ENCODE measurements around the gene USP46.
A peak's percentile ranks its signal among the peaks of the same experiment; 100 is the strongest.

The USP46 gene, protein sequence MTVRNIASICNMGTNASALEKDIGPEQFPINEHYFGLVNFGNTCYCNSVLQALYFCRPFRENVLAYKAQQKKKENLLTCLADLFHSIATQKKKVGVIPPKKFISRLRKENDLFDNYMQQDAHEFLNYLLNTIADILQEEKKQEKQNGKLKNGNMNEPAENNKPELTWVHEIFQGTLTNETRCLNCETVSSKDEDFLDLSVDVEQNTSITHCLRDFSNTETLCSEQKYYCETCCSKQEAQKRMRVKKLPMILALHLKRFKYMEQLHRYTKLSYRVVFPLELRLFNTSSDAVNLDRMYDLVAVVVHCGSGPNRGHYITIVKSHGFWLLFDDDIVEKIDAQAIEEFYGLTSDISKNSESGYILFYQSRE

DNA sequence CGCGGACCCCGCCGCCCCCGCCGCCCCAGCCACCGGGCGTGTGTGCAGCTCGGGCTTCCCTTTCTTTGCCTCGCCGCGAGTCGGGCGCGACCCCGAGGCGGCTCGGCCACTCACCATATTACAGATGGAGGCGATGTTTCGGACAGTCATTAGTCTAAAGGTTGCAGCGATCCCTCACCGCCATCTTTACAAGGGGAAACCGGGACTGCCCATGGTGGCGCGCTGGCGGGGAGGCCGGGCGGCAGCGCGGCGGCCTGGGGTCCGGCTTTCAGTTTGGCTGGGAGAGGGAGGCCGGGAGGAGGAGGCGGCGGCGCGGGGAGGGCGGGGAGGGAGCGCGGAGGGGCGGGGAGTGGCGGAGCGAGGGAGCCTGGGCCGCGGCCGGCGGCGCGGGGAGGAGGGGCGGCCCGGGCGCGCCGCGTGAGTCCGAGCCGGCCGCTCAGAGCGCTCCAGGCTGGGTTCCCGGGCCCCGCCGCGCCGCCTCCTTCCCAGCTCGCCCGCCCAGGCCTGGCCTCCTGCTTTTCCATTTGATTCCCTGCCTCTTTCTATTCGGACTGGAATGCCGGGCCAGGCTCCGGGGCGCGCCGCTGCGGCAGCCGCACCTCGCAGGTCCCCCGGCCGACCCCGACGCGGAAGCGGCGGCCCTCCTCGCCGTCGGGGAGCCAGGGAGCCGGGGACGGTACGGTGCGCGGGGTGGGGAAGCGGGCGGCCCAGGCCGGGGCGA lies at the start of gene USP46:
Gene USP46, minus strand, starts transcription at position 301 of the 721 bp plus-strand sequence. Its CDS starts 151 bp downstream, at position 150.
- DNase-seq = peak; percentile 91

DNA sequence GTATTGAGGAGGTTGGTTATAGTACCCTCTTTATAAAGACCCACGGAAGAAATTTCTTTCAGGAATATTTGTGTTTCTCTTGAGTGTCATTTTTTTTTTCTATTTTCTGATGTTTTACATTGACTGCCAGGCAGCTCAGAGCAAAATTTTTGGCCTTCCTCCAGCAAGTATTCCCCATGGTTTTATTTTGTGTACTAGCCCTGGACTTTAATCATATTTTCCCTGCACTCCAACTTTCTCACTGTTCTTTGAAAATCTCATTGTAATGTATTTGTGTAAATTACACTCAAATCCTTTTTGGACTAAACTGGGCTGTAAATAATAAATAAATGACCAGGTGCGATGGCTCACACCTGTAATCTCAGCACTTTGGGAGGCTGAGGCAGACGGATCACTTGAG lies 45.6 kb upstream of the USP46 start:
- no peak for DNase-seq

DNA sequence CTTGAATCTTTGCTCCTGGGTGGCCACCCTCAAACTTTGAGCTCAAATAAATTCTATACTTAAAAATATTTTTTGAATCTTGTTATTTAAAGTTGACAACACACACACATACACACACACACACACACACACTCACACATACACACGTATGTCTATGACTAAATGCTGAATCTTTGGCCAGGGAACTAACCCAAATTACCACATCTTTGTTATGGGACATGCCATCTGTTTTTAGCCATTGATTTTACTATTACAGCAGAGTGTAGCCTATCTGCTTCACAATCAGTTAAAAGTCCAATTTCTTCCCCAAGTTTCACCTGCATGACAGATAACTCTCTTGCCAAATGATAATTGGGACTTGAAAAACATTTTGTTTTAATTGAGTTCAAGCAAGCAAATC lies 45.0 kb upstream of the USP46 start:
- DNase-seq = no peak

DNA sequence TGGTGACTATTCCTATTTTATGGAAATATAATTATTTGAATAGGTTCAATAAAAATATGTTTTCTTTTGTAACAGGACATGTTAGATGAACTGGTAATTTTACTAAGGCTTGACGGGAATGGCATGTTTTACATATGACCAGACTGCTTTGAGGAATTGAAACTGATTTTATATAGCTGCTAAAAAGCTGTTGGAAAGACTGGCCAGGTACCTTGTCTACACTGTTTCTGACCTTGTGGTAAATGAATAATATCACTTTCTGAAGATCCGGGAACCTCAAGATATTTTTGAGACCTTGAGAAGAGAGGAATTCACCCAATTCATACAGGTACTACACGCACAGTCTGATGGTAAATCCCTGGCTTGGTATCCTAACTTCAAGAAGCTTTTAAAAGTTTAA lies 42.1 kb upstream of the USP46 start:
- DNase-seq = no peak

- DNase-seq = no peak
Observed at GRCh38 chr4:52694936-52695335, 35.8 kb upstream of the USP46 start.

- no peak for DNase-seq
Observed at GRCh38 chr4:52693492-52693891, 34.4 kb upstream of the USP46 start.

GRCh38 chr4:52689096-52689495 lies 30.0 kb upstream of the USP46 start:
- DNase-seq = no peak

GRCh38 chr4:52687696-52688095 lies 28.6 kb upstream of the USP46 start:
- DNase-seq = no peak

DNA sequence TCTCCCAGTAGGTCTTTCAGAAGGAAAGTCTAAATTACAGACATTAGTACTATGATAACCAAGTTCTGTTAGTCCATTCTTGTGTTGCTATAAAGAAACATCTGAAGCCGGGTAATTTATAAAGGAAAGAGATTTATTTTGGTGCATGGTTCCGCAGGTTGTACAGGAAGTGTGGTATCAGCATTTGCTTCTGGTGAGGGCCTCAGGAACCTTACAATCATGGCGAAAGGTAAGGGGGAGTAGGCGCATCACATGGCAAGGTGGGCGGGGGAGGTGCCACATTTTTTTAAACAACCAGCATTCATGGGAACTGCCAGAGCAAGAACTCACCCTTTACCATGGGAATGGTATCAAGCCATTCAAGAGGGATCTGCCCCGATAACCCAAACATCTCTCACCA lies 26.2 kb upstream of the USP46 start:
- no peak for DNase-seq

GRCh38 chr4:52684896-52685295 lies 25.8 kb upstream of the USP46 start:
- no peak for DNase-seq

DNA sequence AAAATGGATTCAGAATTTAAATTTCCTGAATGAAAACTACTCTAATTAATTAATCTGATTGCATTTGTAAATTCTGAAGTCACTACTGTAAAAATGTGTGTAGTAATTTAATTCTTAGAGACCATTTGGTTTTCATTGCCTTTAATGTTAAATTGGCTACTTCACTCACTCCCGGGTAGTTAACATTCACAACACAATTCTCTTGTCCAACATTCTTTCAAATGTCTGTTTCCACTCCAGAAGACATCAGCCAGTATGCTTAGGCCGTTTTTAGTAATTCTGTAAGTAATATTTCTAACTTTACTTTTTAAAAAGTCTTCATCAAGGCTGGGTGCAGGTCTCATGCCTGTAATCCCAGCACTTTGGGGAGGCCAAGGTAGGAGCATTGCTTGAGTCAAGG lies 21.3 kb upstream of the USP46 start:
- DNase-seq = no peak

- DNase-seq = no peak
Observed at GRCh38 chr4:52676536-52676935, 17.4 kb upstream of the USP46 start.

GRCh38 chr4:52675111-52675510 lies 16.0 kb upstream of the USP46 start:
- DNase-seq = no peak

DNA sequence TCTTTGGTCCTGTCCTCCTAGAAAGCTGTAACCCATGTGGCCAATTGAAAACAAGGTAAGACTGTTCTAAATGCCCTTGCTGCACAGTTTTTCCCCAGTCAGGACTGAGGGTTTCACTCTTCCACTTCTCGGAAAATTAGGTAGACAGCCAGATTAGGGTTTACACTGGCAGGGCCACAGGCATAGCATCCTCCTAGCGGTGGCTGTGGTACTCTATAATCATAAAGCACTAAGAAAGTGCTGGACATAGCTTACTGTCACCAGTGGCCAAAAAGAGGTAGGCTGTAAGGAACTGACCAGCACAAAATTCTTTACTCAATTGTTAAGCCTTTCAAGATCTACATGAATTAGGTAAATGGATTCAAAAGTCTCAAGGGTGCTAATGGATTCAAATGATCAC lies 11.6 kb upstream of the USP46 start:
- DNase-seq = no peak

DNA sequence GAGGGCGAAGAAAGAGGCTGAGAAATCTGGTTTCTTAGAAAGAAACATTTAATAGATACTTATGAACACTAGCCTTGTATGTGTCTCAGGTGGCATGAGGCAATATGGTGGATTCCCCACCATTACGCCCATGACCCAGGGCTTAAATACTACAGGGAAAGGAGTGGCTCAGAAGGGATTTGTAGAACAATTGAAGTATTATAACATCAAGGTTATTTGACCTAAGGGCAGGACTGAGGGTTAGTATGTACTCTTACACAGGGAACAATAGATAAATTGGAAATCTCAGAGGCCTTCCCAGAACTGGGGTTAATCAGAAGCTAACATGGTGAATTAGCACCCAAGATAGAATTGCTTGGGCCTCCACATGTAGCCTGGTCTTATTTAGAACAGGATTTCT lies 11.0 kb upstream of the USP46 start:
- no peak for DNase-seq

- no peak for DNase-seq
Observed at GRCh38 chr4:52665592-52665991, 6.5 kb upstream of the USP46 start.

DNA sequence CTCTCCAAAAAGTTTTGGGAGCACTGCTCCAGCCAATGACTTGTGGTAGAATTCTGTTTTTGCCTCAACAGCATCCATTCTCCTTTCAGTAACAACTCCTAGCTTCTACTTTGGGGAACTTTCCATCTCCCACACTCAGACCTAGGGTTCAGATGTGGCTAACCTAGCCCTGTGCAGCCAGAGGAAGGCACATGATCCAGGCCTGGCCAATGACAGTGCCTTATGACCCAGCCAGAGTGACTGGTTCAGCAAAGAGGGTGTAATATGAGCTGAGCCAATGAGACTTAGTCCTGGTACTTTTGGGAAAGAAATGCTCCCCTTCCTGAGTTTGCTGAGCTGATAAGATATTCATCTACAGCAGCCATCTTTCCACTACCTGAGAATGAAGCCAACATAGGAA lies 5.4 kb upstream of the USP46 start:
- no peak for DNase-seq

GRCh38 chr4:52661966-52662690 lies 3.0 kb upstream of the USP46 start:
- no peak for DNase-seq

- DNase-seq = no peak
Observed at GRCh38 chr4:52660643-52661042, 1.5 kb upstream of the USP46 start.

- DNase-seq = peak; percentile 79
Observed at GRCh38 chr4:52659722-52660261, 691 bp upstream of the USP46 start.

- DNase-seq = no peak
Observed at GRCh38 chr4:52658641-52659000, 480 bp downstream of the USP46 start.

GRCh38 chr4:52657618-52658501 lies 1.2 kb downstream of the USP46 start:
- DNase-seq = peak; percentile 47

DNA sequence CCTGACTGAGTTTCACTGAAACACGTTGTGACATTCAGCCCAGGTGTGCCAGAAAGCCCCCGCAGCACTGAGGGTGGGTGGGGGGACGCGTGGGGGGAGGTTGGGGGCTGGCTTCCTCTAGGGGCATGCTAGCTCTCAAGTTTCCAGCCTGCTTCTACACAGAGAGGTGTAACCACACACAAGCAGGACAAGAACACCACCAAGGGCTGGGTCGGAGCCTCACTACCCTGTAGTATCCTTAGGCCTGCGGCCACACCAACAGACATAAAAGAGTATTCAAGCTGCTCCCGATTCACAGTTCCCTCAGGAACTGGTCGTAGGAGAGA lies 1.8 kb downstream of the USP46 start:
- DNase-seq = peak; percentile 44
